Measurements from ENCODE around the gene TSPOAP1.

TSPOAP1 gene

DNA sequence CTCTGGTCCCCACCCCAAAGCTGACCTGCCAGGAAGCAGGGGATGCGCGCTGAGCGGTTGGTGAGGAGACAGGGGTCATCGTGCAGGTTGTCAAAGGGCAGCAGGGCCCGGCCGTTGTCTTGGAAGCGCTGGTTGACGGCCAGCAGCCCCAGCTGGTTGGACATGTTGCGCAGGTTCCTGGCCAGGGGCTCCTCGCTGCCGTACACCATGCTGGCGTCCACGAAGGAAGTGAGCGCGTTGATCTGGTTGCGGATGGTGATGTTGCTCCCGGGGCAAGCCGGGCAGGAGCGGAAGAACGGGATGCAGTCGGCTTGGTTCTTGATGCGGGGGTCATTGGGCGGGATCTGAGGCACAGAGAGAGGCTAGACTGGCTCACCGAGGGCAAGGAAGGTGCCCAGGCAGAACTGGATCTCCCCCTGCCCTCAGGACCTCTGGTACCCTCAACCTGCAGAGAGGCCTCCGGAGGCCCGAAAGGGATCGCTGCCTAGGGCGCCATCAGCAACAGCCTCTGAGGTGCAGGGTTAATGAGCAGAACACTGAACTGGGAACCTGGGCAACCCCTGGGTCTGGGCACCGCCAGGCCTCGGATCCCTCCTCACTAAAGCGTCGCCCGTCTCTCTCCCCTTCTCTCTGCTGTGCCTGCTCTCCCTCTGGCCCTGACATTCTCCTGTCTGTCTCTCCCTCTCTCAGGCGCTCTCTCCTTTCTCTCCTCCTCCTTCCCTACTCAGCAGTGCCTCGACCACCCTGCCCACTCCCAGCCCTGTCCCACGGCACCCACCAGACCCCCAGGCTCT, 50.6 kb downstream of the TSPOAP1 start:
- no peak for DNase-seq (ENCODE audit: low read depth)

- no peak for DNase-seq (ENCODE audit: low read depth)
These were observed 51.3 kb downstream of the TSPOAP1 start for GRCh38 chr17:58277107-58277801.

DNA sequence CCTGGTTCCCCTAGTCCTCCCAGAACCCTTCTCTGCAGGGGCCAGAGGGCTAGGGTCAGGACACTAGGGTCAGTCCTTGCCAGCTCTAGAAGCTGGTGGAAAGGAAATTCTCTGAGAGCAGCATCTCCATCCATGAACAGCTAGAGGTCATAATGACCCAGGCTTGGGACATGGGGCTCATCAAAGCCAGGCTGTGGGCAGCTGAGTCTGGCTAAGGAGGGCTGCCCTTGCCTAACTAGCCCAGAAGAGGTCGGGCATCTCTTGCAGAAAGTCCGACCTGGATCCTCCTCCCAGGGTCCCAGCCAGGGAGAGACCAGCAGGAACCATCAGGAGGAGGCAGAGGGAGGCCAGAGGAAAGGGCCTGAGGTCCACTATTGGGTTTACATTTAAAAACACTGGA, 52.2 kb downstream of the TSPOAP1 start:
- DNase-seq (ENCODE audit: low read depth) = no peak

- DNase-seq (ENCODE audit: low read depth) = no peak
These were observed 53.2 kb downstream of the TSPOAP1 start for GRCh38 chr17:58275417-58275816.

DNA sequence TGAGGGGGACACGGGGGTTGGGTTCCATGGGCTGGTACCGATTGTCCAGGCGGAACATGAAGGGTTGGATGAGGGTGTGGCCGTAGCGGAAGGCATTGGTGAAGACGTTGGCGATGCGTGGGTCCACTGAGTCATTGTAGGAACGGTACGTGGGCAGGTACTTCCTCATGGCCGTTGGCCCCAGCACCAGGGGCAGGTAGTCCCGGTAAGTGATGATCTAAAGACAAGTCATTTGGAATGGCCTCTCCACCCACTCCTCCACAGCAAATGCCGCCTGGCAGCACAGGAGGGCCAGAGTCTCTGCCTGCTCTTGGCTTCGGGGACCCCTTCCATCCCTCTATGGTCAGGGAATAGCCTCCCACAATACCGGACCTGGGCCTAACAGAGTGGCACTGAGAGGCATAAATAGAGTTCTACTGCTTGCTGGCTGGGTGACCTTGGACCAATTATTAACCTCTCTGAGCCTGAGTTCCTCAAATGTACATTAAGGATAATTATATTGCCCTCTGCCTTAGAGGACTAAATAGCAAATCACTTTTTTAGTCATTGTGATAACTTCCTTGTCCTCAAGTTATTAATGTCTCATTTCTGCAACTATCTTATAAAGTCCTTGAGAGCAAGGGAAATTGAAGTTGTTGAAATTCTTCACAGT, 55.0 kb downstream of the TSPOAP1 start:
- no peak for DNase-seq (ENCODE audit: low read depth)

DNA sequence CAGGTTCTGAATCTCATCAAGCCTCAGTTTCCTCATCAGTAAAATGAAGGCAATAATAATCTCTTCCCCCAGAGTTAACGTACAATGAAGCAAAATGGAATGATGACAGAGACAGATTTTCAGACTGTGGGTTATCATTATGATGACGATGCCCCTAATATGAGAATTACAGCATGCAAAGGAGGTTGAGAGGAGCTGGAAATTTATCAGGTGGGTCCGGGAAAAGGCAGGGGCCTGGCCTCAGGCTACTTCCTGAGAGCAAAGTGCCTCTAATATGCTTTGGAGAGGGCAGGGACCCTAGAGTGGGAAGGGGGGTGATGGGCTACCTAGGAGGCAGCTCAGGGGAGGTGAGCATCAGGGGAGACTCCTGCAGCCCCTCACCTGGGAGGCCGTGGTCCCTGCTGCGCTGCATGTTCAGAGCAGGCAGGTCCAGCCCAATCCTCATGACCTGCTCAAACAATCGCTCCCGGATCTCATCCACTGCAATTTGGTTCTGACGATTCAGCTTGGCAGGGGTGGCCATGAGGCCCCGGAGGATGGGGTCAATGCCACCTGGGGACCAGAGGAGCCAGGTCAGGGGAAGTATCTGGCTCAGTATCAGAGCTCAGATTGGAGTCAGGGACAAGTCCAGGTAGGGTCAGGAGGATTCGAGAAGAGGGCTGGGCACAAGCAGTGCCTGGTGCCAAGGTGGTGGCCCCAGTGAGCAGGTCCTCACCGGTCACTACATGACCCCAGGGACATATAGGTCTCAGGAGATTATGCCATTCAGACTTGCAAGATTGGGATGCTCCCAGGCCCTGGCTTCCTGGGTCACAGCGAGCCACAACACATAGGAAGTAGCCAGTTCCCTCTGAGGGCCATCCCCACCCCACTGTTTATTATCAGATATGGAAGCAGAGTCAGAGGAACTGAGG, 56.0 kb downstream of the TSPOAP1 start:
- no peak for DNase-seq (ENCODE audit: low read depth)

DNA sequence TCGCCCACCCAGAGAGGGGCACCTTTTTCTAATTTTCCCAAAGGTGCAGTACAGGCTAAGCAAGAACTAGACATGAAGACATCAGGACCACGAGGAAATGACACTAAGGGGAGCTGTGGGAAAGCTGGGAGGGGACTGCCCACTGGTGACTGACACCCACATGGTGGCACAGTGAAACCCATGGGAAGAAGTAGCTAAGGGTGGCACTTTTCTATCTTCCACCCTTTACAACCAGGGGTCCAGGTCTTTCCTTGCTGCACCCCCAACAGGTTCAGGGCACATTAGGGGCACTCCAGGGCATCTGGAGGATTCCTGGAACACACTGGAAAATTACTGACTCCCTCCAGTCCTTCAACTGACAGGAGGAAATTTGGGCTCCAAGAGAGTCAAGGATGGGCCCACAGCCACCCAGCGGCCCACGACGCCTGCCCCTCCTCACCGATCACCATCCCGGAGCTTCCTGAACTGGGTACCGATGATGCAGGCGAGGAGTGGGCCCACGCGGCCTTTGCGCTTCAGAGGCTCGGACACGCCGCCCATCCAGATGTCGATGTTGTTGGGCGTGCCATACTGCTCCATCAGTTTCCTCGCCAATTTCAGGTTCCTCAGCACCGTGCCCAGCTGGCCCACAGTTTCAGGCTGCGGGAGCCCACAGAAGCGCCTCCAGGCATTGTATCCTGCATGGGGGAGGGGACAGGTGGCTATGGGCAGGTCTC, 57.2 kb downstream of the TSPOAP1 start:
- DNase-seq (ENCODE audit: low read depth) = no peak

DNA sequence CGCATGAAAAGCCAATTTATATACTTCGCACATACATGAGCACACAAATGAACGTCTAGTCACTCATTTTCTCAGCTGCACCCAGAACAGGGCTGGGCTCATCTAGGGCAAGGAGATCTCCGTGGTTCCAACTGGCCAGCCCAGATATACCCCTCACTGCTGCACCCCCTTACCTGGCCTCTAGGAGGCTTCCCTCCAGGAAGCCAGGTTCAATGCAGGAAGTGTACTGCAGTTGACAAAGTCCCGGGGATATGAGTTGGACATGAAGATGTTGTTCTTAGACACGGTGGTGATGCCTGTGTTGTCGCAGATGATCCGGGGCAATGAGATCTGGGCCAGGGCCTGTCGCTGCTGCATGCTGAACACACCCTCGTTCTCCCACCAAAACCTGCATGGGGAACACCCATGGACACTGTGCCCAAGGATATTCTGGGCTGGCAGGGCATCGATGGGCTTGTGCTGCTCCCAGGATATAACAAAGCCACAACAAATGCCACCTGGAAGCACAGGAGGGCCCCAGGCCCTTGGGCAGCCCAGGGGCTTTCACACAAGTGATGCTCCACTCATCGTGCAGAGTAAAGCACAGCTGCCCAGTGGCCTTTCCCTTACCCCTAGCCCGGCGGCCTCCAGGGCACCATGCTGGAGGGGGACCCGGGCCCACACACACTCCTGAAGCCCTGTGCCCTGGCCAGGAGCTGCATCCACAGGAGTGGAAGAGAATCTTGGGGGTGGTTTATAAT, 57.9 kb downstream of the TSPOAP1 start:
- DNase-seq (ENCODE audit: low read depth) = no peak

- DNase-seq (ENCODE audit: low read depth) = no peak
These were observed 58.9 kb downstream of the TSPOAP1 start for GRCh38 chr17:58269557-58270291.

- DNase-seq (ENCODE audit: low read depth) = no peak
These were observed 59.6 kb downstream of the TSPOAP1 start for GRCh38 chr17:58268774-58269556.

GRCh38 chr17:58268326-58268725, 60.3 kb downstream of the TSPOAP1 start:
- no peak for DNase-seq (ENCODE audit: low read depth)

GRCh38 chr17:58267347-58268324, 61.0 kb downstream of the TSPOAP1 start:
- no peak for DNase-seq (ENCODE audit: low read depth)

- DNase-seq (ENCODE audit: low read depth) = no peak
These were observed 62.4 kb downstream of the TSPOAP1 start for GRCh38 chr17:58265902-58266875.

GRCh38 chr17:58265271-58265670, 63.3 kb downstream of the TSPOAP1 start:
- no peak for DNase-seq (ENCODE audit: low read depth)

DNA sequence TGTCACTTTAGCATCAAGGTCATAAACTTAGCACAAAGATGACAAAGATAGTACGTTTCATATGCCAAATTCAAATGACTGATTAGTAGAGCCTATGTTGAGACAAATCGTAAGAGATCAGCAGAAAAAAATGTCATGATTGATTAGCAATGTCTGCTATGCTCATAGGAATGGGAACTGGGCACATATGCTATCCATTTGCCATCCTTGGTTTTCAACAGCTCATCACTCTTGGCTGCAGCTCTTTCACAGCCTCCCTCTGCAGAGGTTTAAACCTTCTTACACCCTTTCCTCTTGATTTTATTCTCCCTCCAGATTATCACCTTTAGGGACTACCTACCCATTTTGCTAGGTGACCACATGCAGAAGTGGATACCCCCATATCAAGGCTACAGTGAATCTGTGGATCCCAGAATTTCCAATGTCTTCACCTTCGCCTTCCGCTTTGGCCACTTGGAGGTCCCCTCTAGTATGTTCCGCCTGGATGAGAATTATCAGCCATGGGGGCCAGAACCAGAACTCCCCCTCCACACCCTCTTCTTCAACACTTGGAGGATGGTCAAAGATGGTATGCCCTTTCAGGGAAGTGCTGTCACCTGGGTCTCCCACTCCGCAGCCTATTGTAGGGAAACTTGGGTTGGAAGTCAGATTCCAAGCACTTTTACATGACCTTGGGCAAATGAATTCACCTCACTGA, 64.0 kb downstream of the TSPOAP1 start:
- no peak for DNase-seq (ENCODE audit: low read depth)

- DNase-seq (ENCODE audit: low read depth) = no peak
These were observed 64.8 kb downstream of the TSPOAP1 start for GRCh38 chr17:58263773-58264172.
